OCI-LY7 (cell line): ENCODE data around the gene ARHGEF4. TPM values are rescaled to one million over a fixed set of nuclear protein-coding genes. Genes with fewer than 3 reads are reported as not detected.

Experiments used
- BruUV-seq: library from RNA; stranded (reverse); fragments of 400-500 nt; replicated peaks from 2 replicates; lab custom pipeline; 2021; lab: Mats Ljungman, UMichigan
- CTCF ChIA-PET: fragments of 300-600 bp; sonication (Branson Sonifier 250); formaldehyde crosslinking; loops from one replicate; lab custom pipeline; 2022; ENCODE audit warnings: antibody characterized with exemption; ENCODE audit not compliant: unreplicated experiment; lab: Charles Lee
- POLR2A ChIA-PET: fragments of 300-600 bp; sonication (Branson Sonifier 250); formaldehyde crosslinking; loops from one replicate; lab custom pipeline; 2022; ENCODE audit warnings: antibody characterized with exemption; lab: Charles Lee
- DNase-seq: peaks from one replicate; pipeline ENCODE4 v3.0.0-alpha.2; 2015; ENCODE audit warnings: low spot score
- H2AFZ ChIP-seq: fragments of 200-600 bp; sonication (generic), shearing (Covaris generic); 2 replicates; pipeline ENCODE4 v1.6.1; 2014; ENCODE audit warnings: mild to moderate bottlenecking, antibody characterized with exemption, low read length, moderate library complexity
- H3K27ac ChIP-seq: fragments of 200-600 bp; sonication (generic); 2 replicates; pipeline ENCODE4 v1.5.1; 2014; ENCODE audit warnings: mixed run types, low read depth, mild to moderate bottlenecking, moderate library complexity, low read length, inconsistent platforms; ENCODE audit not compliant: poor library complexity, severe bottlenecking
- H3K36me3 ChIP-seq: fragments of 200-600 bp; sonication (generic); 2 replicates; pipeline ENCODE4 v1.6.1; 2014; ENCODE audit warnings: mild to moderate bottlenecking, antibody characterized with exemption, low read length, moderate library complexity, mixed read lengths; ENCODE audit not compliant: insufficient read depth
- H3K4me1 ChIP-seq: fragments of 200-600 bp; sonication (generic); 2 replicates; pipeline ENCODE4 v1.5.1; 2014; ENCODE audit warnings: mild to moderate bottlenecking, low read length; ENCODE audit not compliant: insufficient read depth, poor library complexity, severe bottlenecking
- H3K4me2 ChIP-seq: fragments of 200-600 bp; sonication (generic); 2 replicates; pipeline ENCODE4 v1.6.1; 2014; ENCODE audit warnings: mild to moderate bottlenecking, low read length
- H3K4me3 ChIP-seq: fragments of 200-600 bp; sonication (generic); 2 replicates; pipeline ENCODE4 v1.5.1; 2014; ENCODE audit warnings: mild to moderate bottlenecking, low read depth, low read length; ENCODE audit not compliant: poor library complexity, severe bottlenecking
- H3K79me2 ChIP-seq: fragments of 200-600 bp; sonication (generic); 2 replicates; pipeline ENCODE4 v1.6.1; 2016; ENCODE audit warnings: low read depth, mild to moderate bottlenecking, low read length, moderate library complexity, mixed read lengths; ENCODE audit not compliant: insufficient read depth
- H3K9me2 ChIP-seq: fragments of 200-600 bp; sonication (generic); 2 replicates; pipeline ENCODE4 v1.6.1; 2016; ENCODE audit warnings: mild to moderate bottlenecking, low read length, mixed read lengths; ENCODE audit not compliant: insufficient read depth
- H3K9me3 ChIP-seq: fragments of 200-600 bp; sonication (generic); 2 replicates; pipeline ENCODE4 v1.6.1; 2014; ENCODE audit warnings: mild to moderate bottlenecking, mixed run types, low read length, mixed read lengths
- H4K20me1 ChIP-seq: fragments of 200-600 bp; sonication (generic); 2 replicates; pipeline ENCODE4 v1.6.1; 2014; ENCODE audit warnings: mild to moderate bottlenecking, antibody characterized with exemption, low read length, moderate library complexity, mixed read lengths; ENCODE audit not compliant: insufficient read depth
- EZH2phosphoT487 ChIP-seq: fragments of 200-600 bp; sonication (generic); IDR thresholded peaks from 2 replicates; pipeline ENCODE4 v1.6.1; 2018; ENCODE audit warnings: low read depth, borderline replicate concordance, mild to moderate bottlenecking, mixed run types, antibody characterized with exemption, low read length, moderate library complexity, mixed read lengths
- intact Hi-C: fragments of 100-400 bp; cut with micrococcal nuclease; formaldehyde crosslinking; loops from one replicate; pipeline ENCODE4 v1.10.0; 2022; ENCODE audit not compliant: unreplicated experiment
- total RNA-seq, 2 experiments: library from RNA; depleted of rRNA in 1 of 2; stranded (reverse); fragments of >200 nt in 1 of 2; shearing (Covaris generic) in 1 of 2; gene quantifications; 2 replicates each; pipeline ENCODE4 v1.2.3, GENCODE V29; 2014 to 2022
- TF ChIP-seq, protein P1 (sequence below): fragments of 200-600 bp; sonication (generic); conservative IDR thresholded peaks from 2 replicates; pipeline ENCODE4 v1.5.1; 2014; ENCODE audit warnings: mild to moderate bottlenecking, antibody characterized with exemption, low read length, moderate library complexity, mixed read lengths

ARHGEF4 gene
- total RNA-seq, 2 experiments from 2014 or later, result 1.1 to 1.7 TPM

DNA sequence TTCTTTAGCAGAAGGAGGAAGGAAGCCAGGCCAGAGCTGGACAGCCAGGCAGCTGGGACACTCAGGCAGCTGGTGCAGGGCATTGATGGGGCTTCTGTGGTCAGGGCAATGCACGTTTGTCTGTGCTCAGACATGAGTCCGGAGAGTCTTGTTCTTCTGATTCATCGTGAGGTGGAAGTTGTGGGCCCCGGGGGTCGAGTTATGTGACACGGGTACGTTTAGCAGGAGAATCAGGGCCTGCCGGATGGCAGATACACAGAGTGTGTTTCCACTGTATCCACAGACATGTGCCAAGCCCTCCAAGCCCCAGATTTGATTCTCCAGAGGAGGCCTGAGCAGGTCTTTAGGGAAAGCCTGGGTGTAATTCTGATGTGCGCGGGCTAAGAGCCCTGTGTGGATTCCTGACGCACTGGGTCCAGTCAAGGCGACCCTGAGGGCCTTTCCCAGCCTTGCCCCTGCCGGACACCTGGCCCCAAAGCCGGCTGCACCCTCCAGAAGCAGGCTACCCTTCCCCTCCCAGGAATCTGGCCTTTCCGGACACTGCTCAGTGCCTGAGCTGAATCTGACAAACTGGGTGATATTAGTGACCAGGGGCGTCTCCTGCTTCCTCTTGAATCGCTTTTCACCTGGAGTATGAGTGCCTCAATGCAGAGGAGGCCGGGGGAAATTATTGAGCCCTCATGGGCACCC, 10.1 kb downstream of the ARHGEF4 start:
- ChIA-PET POLR2A (no interaction called here), CTCF (no interaction called here)
- Histone ChIP-seq H3K4me2 (no peak overlapping the region), H3K9me3 (no peaks in the 10 kb centered on the region), H3K4me3 (no peak overlapping the region), H4K20me1 (no peaks in the 10 kb centered on the region), H3K4me1 (no peaks in the 10 kb centered on the region), H3K79me2 (no peaks in the 10 kb centered on the region), H2AFZ (no peak overlapping the region), H3K27ac (no peak overlapping the region), H3K9me2 (no peaks in the 10 kb centered on the region), H3K36me3 (no peaks in the 10 kb centered on the region)
- intact Hi-C loops, result no loop called here
- BruUV-seq, result no TSS peak
- no peak for DNase-seq
- no peak for TF ChIP-seq EZH2phosphoT487
- TF ChIP-seq, protein P1, sequence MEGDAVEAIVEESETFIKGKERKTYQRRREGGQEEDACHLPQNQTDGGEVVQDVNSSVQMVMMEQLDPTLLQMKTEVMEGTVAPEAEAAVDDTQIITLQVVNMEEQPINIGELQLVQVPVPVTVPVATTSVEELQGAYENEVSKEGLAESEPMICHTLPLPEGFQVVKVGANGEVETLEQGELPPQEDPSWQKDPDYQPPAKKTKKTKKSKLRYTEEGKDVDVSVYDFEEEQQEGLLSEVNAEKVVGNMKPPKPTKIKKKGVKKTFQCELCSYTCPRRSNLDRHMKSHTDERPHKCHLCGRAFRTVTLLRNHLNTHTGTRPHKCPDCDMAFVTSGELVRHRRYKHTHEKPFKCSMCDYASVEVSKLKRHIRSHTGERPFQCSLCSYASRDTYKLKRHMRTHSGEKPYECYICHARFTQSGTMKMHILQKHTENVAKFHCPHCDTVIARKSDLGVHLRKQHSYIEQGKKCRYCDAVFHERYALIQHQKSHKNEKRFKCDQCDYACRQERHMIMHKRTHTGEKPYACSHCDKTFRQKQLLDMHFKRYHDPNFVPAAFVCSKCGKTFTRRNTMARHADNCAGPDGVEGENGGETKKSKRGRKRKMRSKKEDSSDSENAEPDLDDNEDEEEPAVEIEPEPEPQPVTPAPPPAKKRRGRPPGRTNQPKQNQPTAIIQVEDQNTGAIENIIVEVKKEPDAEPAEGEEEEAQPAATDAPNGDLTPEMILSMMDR, result no peak

DNA sequence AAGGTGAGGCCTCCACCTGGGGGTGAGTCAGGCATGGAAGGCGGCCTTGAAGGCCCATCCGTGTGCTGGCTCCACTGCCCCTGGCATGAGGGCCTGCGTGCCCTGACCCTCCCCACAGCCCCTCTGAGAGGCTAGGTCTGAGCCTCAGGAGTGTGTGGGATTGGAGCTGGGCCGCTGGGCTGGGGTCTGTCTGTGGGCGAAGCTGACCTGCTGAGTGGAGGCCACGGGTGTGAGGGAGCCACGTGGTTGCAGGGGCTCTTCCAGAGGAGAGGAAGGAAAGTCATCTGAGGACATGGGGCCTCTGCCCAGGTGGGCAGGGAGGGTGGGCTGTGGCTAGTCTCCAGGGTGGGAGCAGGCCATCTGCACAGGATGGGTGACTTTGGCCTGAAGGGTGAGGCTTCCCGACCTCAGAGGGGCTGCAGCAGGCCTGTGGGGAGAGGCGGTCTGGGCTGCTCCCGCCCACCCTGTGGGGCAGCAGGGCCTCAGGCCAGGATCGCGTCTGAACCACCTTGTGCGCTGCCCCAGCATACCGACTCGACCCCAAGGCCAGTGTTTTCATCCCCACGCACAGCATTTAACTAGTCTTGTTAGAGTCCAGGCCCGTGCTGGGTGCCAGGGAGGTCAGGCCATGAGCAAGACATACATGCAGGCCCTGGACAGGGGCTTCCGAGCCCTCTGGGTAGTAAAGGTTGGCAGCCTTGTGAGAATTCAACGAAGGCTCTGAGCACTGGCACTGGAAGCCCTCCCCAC, 11.2 kb downstream of the ARHGEF4 start:
- ChIA-PET POLR2A (no interaction called here), CTCF (no interaction called here)
- H3K4me3 ChIP-seq, result no peak overlapping the region
- intact Hi-C loops, result no loop called here
- no peaks in the 10 kb centered on the region for H3K36me3 ChIP-seq
- H3K79me2 ChIP-seq, result no peaks in the 10 kb centered on the region
- no peak for TF ChIP-seq EZH2phosphoT487
- TF ChIP-seq, protein P1, result no peak
- H3K27ac ChIP-seq, result no peak overlapping the region
- BruUV-seq, result no TSS peak
- H2AFZ ChIP-seq, result no peak overlapping the region
- H3K4me2 ChIP-seq, result no peak overlapping the region
- H3K9me2 ChIP-seq, result no peaks in the 10 kb centered on the region
- H4K20me1 ChIP-seq, result no peaks in the 10 kb centered on the region
- no peaks in the 10 kb centered on the region for H3K4me1 ChIP-seq
- no peaks in the 10 kb centered on the region for H3K9me3 ChIP-seq
- no peak for DNase-seq
